Daoy (cell line): Measurements from ENCODE around the gene RPGRIP1L. TPM values are rescaled to one million over a fixed set of nuclear protein-coding genes. Genes with fewer than 3 reads are reported as not detected.

ENCODE experiments used
- DNase-seq: peaks from one replicate; pipeline ENCODE4 v3.0.0-alpha.2; 2015; ENCODE audit warnings: low read depth
- total RNA-seq: library from RNA; depleted of rRNA; stranded (reverse); fragments of >200 nt; shearing (Covaris generic); gene quantifications from 2 replicates; pipeline ENCODE4 v1.2.3, GENCODE V29; 2014

Gene RPGRIP1L
- total RNA-seq, 1 experiment from 2014 or later = 5.3 TPM

- DNase-seq = no peak
Measured at GRCh38 chr16:53654946-53655345, 48.7 kb downstream of the RPGRIP1L start.

GRCh38 chr16:53651357-53651756 lies 52.3 kb downstream of the RPGRIP1L start:
- no peak for DNase-seq

- DNase-seq = no peak
Measured at GRCh38 chr16:53646506-53646905, 57.2 kb downstream of the RPGRIP1L start.

GRCh38 chr16:53643474-53643873 lies 60.2 kb downstream of the RPGRIP1L start:
- no peak for DNase-seq

- no peak for DNase-seq
Measured at GRCh38 chr16:53642094-53642493, 61.6 kb downstream of the RPGRIP1L start.

- no peak for DNase-seq
Measured at GRCh38 chr16:53636978-53637377, 66.7 kb downstream of the RPGRIP1L start.

- no peak for DNase-seq
Measured at GRCh38 chr16:53632526-53632925, 71.1 kb downstream of the RPGRIP1L start.

- DNase-seq = no peak
Measured at GRCh38 chr16:53631236-53632025, 72.2 kb downstream of the RPGRIP1L start.

GRCh38 chr16:53629607-53630312 lies 73.9 kb downstream of the RPGRIP1L start:
- no peak for DNase-seq

GRCh38 chr16:53629151-53629550 lies 74.5 kb downstream of the RPGRIP1L start:
- DNase-seq = no peak

GRCh38 chr16:53626811-53627210 lies 76.8 kb downstream of the RPGRIP1L start:
- no peak for DNase-seq

- no peak for DNase-seq
Measured at GRCh38 chr16:53626161-53626560, 77.5 kb downstream of the RPGRIP1L start.

GRCh38 chr16:53625221-53625620 lies 78.4 kb downstream of the RPGRIP1L start:
- no peak for DNase-seq

- DNase-seq = no peak
Measured at GRCh38 chr16:53622315-53622714, 81.3 kb downstream of the RPGRIP1L start.

- no peak for DNase-seq
Measured at GRCh38 chr16:53620476-53620875, 83.2 kb downstream of the RPGRIP1L start.

- DNase-seq = no peak
Measured at GRCh38 chr16:53619235-53619634, 84.4 kb downstream of the RPGRIP1L start.

GRCh38 chr16:53614346-53614745 lies 89.3 kb downstream of the RPGRIP1L start:
- DNase-seq = no peak

GRCh38 chr16:53612003-53612402 lies 91.7 kb downstream of the RPGRIP1L start:
- DNase-seq = no peak

- no peak for DNase-seq
Measured at GRCh38 chr16:53611179-53611696, 92.4 kb downstream of the RPGRIP1L start.

- DNase-seq = no peak
Measured at GRCh38 chr16:53609536-53609935, 94.1 kb downstream of the RPGRIP1L start.

- DNase-seq = no peak
Measured at GRCh38 chr16:53608094-53608493, 95.6 kb downstream of the RPGRIP1L start.

- no peak for DNase-seq
Measured at GRCh38 chr16:53605831-53606400, 97.7 kb downstream of the RPGRIP1L start.

- DNase-seq = no peak
Measured at GRCh38 chr16:53605356-53605755, 98.3 kb downstream of the RPGRIP1L start.
